Measurements from ENCODE around the gene ZNF521.

DNA sequence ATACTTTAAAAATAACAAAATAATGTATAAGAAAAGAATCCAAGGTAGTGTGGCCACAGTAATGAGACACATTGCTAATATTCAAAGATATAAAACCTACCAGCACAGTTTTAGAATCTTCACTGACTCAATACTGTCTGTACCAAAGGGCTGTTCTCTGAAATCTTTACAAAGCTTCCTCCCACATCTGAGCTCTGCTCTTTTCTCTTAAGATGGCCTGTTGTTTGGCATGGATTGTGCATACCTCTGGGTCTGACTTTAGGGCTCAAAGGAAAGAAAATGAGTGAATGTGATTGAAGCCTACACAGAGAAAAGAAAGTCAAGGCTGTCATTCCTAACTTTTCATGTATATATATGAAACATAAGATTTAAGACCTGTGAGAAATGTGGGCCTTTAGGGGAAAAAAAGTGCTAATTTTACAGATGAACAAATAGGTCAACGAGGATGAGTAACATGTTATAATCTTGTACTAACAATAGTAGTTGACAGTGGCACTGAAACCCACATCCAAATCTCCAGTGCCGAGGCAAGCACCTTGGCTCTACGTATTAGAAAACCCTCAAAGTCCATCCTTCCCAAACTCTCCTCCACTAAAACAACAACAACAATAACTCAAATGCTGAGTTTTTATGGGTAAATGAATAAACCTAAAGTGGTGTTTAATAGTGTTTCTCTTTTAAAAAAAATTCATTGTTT lies 114.2 kb downstream of the ZNF521 start:
- TF ChIP-seq, protein P1, sequence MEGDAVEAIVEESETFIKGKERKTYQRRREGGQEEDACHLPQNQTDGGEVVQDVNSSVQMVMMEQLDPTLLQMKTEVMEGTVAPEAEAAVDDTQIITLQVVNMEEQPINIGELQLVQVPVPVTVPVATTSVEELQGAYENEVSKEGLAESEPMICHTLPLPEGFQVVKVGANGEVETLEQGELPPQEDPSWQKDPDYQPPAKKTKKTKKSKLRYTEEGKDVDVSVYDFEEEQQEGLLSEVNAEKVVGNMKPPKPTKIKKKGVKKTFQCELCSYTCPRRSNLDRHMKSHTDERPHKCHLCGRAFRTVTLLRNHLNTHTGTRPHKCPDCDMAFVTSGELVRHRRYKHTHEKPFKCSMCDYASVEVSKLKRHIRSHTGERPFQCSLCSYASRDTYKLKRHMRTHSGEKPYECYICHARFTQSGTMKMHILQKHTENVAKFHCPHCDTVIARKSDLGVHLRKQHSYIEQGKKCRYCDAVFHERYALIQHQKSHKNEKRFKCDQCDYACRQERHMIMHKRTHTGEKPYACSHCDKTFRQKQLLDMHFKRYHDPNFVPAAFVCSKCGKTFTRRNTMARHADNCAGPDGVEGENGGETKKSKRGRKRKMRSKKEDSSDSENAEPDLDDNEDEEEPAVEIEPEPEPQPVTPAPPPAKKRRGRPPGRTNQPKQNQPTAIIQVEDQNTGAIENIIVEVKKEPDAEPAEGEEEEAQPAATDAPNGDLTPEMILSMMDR (conservative IDR thresholded peaks at IDR 0.05; ENCODE audit: low read depth, low read length), result no peak
- no peak for TF ChIP-seq EZH2 (IDR thresholded peaks at IDR 0.05; ENCODE audit: borderline replicate concordance, low read depth, low read length, poor library complexity, severe bottlenecking)
